ENCODE measurements around the gene SIRT6. TPM values are rescaled to one million over a fixed set of nuclear protein-coding genes. Genes with fewer than 3 reads are reported as not detected.
A peak's percentile ranks its signal among the peaks of the same experiment; 100 is the strongest.
"Not testable (repeated sequence)": the region's sequence is repeated elsewhere in the genome, so short reads cannot be mapped to it uniquely, and the experiment has no call there.

SIRT6 gene
- total RNA-seq, 6 donors from 2014 or later = 20.8 to 55.0 (median 27.8) TPM

- Histone ChIP-seq H3K4me1 (peaks cover 0 to 7% (median 5%) of the 10 kb centered on the region in 4 donors), H3K27me3 (peaks cover 0 to 4% (median 0%) of the 10 kb centered on the region in 4 donors), H3K36me3 (peaks cover 0 to 29% (median 17%) of the 10 kb centered on the region in 4 donors), H3K27ac (no peak overlapping the region), H3K4me3 (no peak overlapping the region), H3K9me3 (no peaks in the 10 kb centered on the region)
- WGBS, 2 donors = 65 to 80% methylated on average over 7 to 15 of the region's 22 CpGs
- ATAC-seq (ENCODE audit: low FRiP score in 2 of 2) (no peak), DNase-seq (peak in 1 of 2 donors; percentile 72)
- TF ChIP-seq POLR2A (IDR thresholded peaks at IDR 0.05) (no peak), POLR2AphosphoS5 (IDR thresholded peaks at IDR 0.05) (no peak), CTCF (IDR thresholded peaks at IDR 0.05) (no peak), EP300 (IDR thresholded peaks at IDR 0.05) (no peak)
These were observed 10.7 kb downstream of the SIRT6 start for GRCh38 chr19:4171676-4172075.

GRCh38 chr19:4164262-4164661 is 18.1 kb downstream of the SIRT6 start:
- Histone ChIP-seq H3K27ac (no peak overlapping the region), H3K36me3 (no peaks in the 10 kb centered on the region), H3K4me3 (no peak overlapping the region), H3K9me3 (no peaks in the 10 kb centered on the region), H3K4me1 (no peaks in the 10 kb centered on the region), H3K27me3 (no peaks in the 10 kb centered on the region)
- TF ChIP-seq POLR2AphosphoS5 (IDR thresholded peaks at IDR 0.05) (no peak), CTCF (IDR thresholded peaks at IDR 0.05) (no peak), POLR2A (IDR thresholded peaks at IDR 0.05) (no peak), EP300 (IDR thresholded peaks at IDR 0.05) (no peak)
- 60 to 65% methylated on average over 11 of the region's 11 CpGs for WGBS, 2 donors
- ATAC-seq (ENCODE audit: low FRiP score in 2 of 2) = no peak
- DNase-seq = no peak

GRCh38 chr19:4161415-4162077 is 20.8 kb downstream of the SIRT6 start:
- no peaks in the 10 kb centered on the region for H3K27me3 ChIP-seq
- WGBS, 2 donors = 68 to 85% methylated on average over 7 of the region's 7 CpGs
- TF ChIP-seq POLR2AphosphoS5 (IDR thresholded peaks at IDR 0.05) (no peak), CTCF (IDR thresholded peaks at IDR 0.05) (no peak), EP300 (IDR thresholded peaks at IDR 0.05) (no peak), POLR2A (IDR thresholded peaks at IDR 0.05) (no peak)
- H3K9me3 ChIP-seq = no peaks in the 10 kb centered on the region
- H3K36me3 ChIP-seq = no peaks in the 10 kb centered on the region
- no peak overlapping the region for H3K27ac ChIP-seq
- H3K4me1 ChIP-seq = no peaks in the 10 kb centered on the region
- no peak for DNase-seq
- H3K4me3 ChIP-seq = no peak overlapping the region
- ATAC-seq (ENCODE audit: low FRiP score in 2 of 2) = no peak

- not testable (repeated sequence) for H3K4me1 ChIP-seq; H3K9me3 ChIP-seq; H3K27ac ChIP-seq; H3K4me3 ChIP-seq; H3K27me3 ChIP-seq; ATAC-seq (ENCODE audit: low FRiP score in 2 of 2); H3K36me3 ChIP-seq; DNase-seq
- WGBS, 2 donors = 74 to 81% methylated on average over 7 to 8 of the region's 8 CpGs
These were observed 24.4 kb downstream of the SIRT6 start for GRCh38 chr19:4157971-4158370.

GRCh38 chr19:4157164-4157563 is 25.2 kb downstream of the SIRT6 start:
- TF ChIP-seq POLR2AphosphoS5 (IDR thresholded peaks at IDR 0.05) = no peak
- no peak for TF ChIP-seq CTCF (IDR thresholded peaks at IDR 0.05)
- TF ChIP-seq EP300 (IDR thresholded peaks at IDR 0.05) = no peak
- TF ChIP-seq POLR2A (IDR thresholded peaks at IDR 0.05) = no peak
- Histone ChIP-seq H3K4me1 (no peaks in the 10 kb centered on the region), H3K27ac (no peak overlapping the region), H3K4me3 (no peak overlapping the region), H3K9me3 (no peaks in the 10 kb centered on the region), H3K27me3 (no peaks in the 10 kb centered on the region), H3K36me3 (no peaks in the 10 kb centered on the region)
- WGBS, 2 donors = 63 to 80% methylated on average over 3 to 6 of the region's 6 CpGs
- ATAC-seq (ENCODE audit: low FRiP score in 2 of 2) (no peak), DNase-seq (no peak)

Data from upper lobe of left lung (tissue), 6 donors.